B cell (primary cell): ENCODE results near the gene MCEMP1.

Experiments
- EZH2 ChIP-seq: IDR thresholded peaks from 2 replicates; pipeline ENCODE4 v1.6.1; 2012; ENCODE audit warnings: borderline replicate concordance, low read depth, mild to moderate bottlenecking, moderate library complexity, low read length; ENCODE audit not compliant: insufficient read depth, poor library complexity, severe bottlenecking
- TF ChIP-seq, protein P1 (sequence below): fragments of 200-600 bp; IDR thresholded peaks from one replicate; pipeline ENCODE4 v1.8.0; 2022; ENCODE audit warnings: antibody characterized with exemption, mild to moderate bottlenecking

- TF ChIP-seq, protein P1, sequence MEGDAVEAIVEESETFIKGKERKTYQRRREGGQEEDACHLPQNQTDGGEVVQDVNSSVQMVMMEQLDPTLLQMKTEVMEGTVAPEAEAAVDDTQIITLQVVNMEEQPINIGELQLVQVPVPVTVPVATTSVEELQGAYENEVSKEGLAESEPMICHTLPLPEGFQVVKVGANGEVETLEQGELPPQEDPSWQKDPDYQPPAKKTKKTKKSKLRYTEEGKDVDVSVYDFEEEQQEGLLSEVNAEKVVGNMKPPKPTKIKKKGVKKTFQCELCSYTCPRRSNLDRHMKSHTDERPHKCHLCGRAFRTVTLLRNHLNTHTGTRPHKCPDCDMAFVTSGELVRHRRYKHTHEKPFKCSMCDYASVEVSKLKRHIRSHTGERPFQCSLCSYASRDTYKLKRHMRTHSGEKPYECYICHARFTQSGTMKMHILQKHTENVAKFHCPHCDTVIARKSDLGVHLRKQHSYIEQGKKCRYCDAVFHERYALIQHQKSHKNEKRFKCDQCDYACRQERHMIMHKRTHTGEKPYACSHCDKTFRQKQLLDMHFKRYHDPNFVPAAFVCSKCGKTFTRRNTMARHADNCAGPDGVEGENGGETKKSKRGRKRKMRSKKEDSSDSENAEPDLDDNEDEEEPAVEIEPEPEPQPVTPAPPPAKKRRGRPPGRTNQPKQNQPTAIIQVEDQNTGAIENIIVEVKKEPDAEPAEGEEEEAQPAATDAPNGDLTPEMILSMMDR: no peak
- no peak for TF ChIP-seq EZH2
These were observed 22.8 kb downstream of the MCEMP1 start for GRCh38 chr19:7699417-7700401.
